Activated CD4-positive, alpha-beta T cell treated with anti-CD3 and anti-CD28 coated beads for 36 hours (primary cell): ENCODE results near the gene COL23A1. TPM values are rescaled to one million over a fixed set of nuclear protein-coding genes. Genes with fewer than 3 reads are reported as not detected.

Experiments
- ATAC-seq: fragments of 200-7000 bp; cut with Tn5 transposase; one replicate; pipeline ENCODE4 v1.10.0; 2021; ENCODE audit warnings: mild to moderate bottlenecking, moderate library complexity
- CTCF ChIA-PET: fragments of 350-600 bp; sonication (Branson Sonifier 250); formaldehyde crosslinking; loops from one replicate; lab custom pipeline; 2021; ENCODE audit warnings: antibody characterized with exemption; lab: Charles Lee
- POLR2A ChIA-PET: fragments of 350-600 bp; sonication (Branson Sonifier 250); formaldehyde crosslinking; loops from one replicate; lab custom pipeline; 2021; ENCODE audit warnings: antibody characterized with exemption, inconsistent platforms; lab: Charles Lee
- DNase-seq: peaks from one replicate; pipeline ENCODE4 v3.0.0-alpha.2; 2020
- H3K27ac Mint-ChIP-seq: one replicate; pipeline ENCODE4 v1.8.0; 2021; ENCODE audit warnings: mixed read lengths
- H3K27me3 Mint-ChIP-seq: one replicate; pipeline ENCODE4 v1.8.0; 2021; ENCODE audit warnings: mixed read lengths
- H3K36me3 Mint-ChIP-seq: one replicate; pipeline ENCODE4 v1.8.0; 2021; ENCODE audit warnings: low read depth, mixed read lengths
- H3K4me1 Mint-ChIP-seq: one replicate; pipeline ENCODE4 v1.8.0; 2021; ENCODE audit warnings: mixed read lengths
- H3K4me3 Mint-ChIP-seq: one replicate; pipeline ENCODE4 v1.8.0; 2021; ENCODE audit warnings: mild to moderate bottlenecking, moderate library complexity, mixed read lengths
- H3K9me3 Mint-ChIP-seq: one replicate; pipeline ENCODE4 v1.8.0; 2021; ENCODE audit warnings: low read depth, mixed read lengths
- intact Hi-C, 2 experiments: fragments of 100-400 bp; cut with DNase I in 1 of 2; cut with micrococcal nuclease in 1 of 2; formaldehyde crosslinking; loops; one replicate each; pipeline versions ENCODE4 v1.14.2 to v1.15.1; 2022 to 2024; cut with DNase I, micrococcal nuclease
- total RNA-seq, 2 experiments: library from RNA; stranded (reverse); gene quantifications; one replicate each; pipeline ENCODE4 v1.2.3, GENCODE V29; 2021

Gene COL23A1
- total RNA-seq, 2 experiments from 2014 or later: not detected

DNA sequence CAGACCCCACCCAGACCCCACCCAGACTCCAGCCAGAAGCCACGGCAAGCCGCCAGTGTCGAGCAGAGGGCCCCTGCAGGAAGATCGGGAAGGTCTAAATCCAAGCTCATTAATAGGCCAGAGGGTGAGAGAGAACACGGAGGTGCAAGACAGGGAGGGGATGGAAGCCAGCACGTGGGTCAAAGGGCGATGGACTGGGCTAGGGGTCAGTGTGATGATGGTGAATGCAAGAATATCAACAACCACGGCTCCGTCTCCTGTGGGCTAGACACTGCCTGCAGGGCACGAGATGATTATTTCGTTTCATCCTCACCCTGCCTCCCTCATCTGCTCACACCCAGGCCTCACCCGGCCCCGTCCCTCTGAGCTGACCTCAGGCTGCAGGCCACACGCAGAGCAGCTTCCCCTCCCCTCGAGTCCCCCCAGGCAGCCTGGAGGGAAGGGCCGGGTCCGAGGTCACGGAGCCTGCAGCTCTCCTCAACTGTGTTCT is 122.0 kb downstream of the COL23A1 start:
- ChIA-PET CTCF (interaction anchor here (0.7 kb wide), 1 partner anchor 263 kb away, joined by 3 read pairs; no protein-coding TSS in a partner anchor), POLR2A (no interaction called here)
- no peak for DNase-seq

DNA sequence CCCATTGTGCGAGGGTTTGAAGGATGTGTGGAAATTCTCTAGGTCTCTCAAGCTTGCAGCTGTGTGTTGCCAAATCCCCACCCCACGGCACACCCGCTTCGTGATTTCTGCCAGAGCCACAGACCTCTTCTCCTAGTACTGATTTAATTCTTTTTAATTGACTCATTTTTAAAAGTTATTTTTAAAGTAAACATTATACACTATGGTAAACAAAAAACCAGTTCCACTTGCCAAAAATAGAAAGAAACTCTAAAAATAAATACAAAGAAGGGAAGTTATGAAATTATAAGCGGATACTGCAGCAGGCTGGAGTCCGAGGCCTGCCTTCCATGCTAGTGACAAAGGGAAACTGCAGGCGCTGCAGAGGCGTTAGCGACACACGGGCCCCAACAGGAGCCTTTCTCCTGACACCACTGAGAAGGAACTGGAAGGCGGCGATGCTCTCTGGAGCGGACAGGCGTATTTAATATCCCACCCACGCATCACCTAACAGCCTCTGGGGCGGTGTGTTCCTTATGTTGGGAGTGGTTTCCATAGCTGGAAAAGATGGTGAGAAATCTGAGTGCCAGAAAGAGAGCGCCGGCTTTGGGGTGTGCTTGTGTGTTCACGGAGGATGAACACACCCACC is 122.5 kb downstream of the COL23A1 start:
- no peaks in the 10 kb centered on the region for H3K36me3 Mint-ChIP-seq
- no peaks in the 10 kb centered on the region for H3K9me3 Mint-ChIP-seq
- no peaks in the 10 kb centered on the region for H3K4me1 Mint-ChIP-seq
- DNase-seq (no peak), ATAC-seq (no peak)
- no peak overlapping the region for H3K27ac Mint-ChIP-seq
- H3K4me3 Mint-ChIP-seq: no peak overlapping the region
- ChIA-PET CTCF (no interaction called here), POLR2A (no interaction called here)
- intact Hi-C loops: no loop called here
- H3K27me3 Mint-ChIP-seq: peaks cover 2% of the 10 kb centered on the region

More for the DNA sequence above, 122.0 kb downstream of the COL23A1 start:
- no peaks in the 10 kb centered on the region for H3K36me3 Mint-ChIP-seq
- H3K27ac Mint-ChIP-seq: no peak overlapping the region
- ATAC-seq: no peak
- peaks cover 2% of the 10 kb centered on the region for H3K27me3 Mint-ChIP-seq
- intact Hi-C loops: no loop called here
- no peaks in the 10 kb centered on the region for H3K9me3 Mint-ChIP-seq
- H3K4me1 Mint-ChIP-seq: no peaks in the 10 kb centered on the region
- H3K4me3 Mint-ChIP-seq: no peak overlapping the region

DNA sequence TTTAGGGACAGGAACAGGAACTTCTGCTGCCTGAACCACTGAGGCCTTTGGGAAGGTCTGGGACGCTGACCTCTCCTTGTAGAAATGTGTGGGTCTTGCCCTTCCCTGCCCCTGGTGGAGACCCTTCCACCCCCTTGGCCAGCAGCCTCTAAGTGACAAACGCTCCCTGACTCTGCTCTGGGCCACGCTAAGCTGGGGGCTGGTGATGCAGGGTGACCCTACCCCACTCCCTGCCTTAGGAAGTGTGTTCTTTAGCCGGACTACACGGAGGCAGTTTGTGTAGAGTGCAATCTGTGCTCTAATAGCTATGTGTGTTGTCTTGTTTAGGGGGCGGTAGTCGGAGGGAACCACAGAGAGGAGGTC is 123.0 kb downstream of the COL23A1 start:
- H3K4me3 Mint-ChIP-seq: no peak overlapping the region
- ATAC-seq (no peak), DNase-seq (no peak)
- ChIA-PET CTCF (no interaction called here), POLR2A (no interaction called here)
- H3K9me3 Mint-ChIP-seq: no peaks in the 10 kb centered on the region
- no peaks in the 10 kb centered on the region for H3K36me3 Mint-ChIP-seq
- H3K27me3 Mint-ChIP-seq: peaks cover 2% of the 10 kb centered on the region
- no peak overlapping the region for H3K27ac Mint-ChIP-seq
- H3K4me1 Mint-ChIP-seq: no peaks in the 10 kb centered on the region
- intact Hi-C loops: no loop called here

DNA sequence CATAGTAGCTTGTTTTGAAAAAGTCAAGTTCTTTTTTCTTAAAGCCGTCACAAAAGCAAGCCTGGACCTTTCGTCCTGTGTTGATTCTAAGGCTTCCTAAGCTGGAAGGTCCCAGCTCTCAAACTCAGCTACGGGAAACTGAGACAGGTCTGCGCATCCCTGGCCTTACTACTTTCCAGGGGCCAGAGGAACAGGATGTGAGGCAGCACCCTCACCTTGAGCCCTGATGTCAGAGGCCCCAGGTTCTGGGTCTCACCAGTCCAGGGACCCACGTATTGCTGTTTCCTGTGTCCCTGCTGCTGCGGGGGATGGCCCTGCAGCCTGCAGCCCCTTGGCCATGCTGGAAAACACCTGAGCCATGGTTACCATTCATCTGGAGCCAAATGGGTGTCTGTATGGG is 123.9 kb downstream of the COL23A1 start:
- intact Hi-C loops: no loop called here
- ATAC-seq (no peak), DNase-seq (no peak)
- peaks cover 2% of the 10 kb centered on the region for H3K27me3 Mint-ChIP-seq
- H3K36me3 Mint-ChIP-seq: no peaks in the 10 kb centered on the region
- H3K4me3 Mint-ChIP-seq: no peak overlapping the region
- ChIA-PET POLR2A (no interaction called here), CTCF (no interaction called here)
- H3K27ac Mint-ChIP-seq: no peak overlapping the region
- H3K4me1 Mint-ChIP-seq: no peaks in the 10 kb centered on the region
- no peaks in the 10 kb centered on the region for H3K9me3 Mint-ChIP-seq

DNA sequence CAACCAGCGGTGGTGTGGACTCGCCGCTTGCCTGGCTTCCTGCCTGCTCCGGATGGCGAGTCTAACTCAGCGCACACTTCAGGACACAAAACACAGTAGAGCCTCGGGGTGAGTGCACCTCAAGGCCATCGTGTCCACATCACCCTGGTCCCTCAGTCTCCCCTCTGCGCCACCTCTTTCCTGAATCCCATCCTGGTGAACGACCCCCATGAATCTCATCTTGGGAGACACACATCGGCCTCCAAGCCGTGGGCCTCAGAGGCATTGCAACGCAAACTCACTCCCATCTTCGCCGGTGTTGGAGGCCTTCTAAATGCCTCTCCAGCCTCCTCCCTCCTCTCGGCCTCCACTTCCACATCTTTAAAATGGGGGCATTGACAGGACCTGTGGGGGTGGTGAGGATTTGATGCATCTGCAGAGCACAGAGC is 124.3 kb downstream of the COL23A1 start:
- Mint-ChIP-seq H3K4me3 (no peak overlapping the region), H3K9me3 (no peaks in the 10 kb centered on the region), H3K4me1 (no peaks in the 10 kb centered on the region), H3K36me3 (no peaks in the 10 kb centered on the region), H3K27ac (no peak overlapping the region), H3K27me3 (peaks cover 2% of the 10 kb centered on the region)
- CTCF ChIA-PET: no interaction called here
- DNase-seq (no peak), ATAC-seq (no peak)
- POLR2A ChIA-PET: no interaction called here
- intact Hi-C loops: no loop called here

DNA sequence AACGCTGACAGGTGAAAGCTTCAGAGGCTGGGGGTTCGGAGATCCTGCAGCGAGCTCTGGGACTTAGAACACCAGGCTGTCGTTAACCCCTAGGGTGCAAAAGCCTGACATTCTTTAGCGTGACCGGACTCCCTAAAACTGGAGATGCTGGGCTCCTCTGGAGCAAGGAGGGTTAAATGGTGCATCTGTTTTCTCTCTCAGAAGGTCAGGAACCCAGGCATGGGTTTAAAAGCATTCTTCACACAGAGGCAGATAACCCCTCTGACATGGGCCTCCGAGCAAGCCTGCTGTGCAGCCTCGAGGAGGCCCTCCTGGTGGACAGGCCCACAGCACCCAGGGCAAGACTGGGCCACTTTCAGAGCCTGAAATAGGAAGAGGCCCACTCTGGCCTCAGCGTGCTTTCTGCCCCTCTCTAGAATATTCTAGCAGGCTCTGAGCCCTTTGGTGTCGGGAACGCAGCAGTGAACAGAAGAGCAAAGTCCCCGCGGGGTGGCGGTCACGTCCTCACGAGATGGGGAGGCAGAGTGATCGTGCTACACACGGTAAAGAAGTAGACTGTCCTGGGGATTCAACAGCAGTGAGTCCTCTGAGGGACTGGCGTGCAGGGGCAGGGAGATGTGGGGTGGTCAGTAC is 124.8 kb downstream of the COL23A1 start:
- intact Hi-C loops: no loop called here
- CTCF ChIA-PET: interaction anchor here (0.6 kb wide), 1 partner anchor 115 kb away, joined by 3 read pairs; no protein-coding TSS in a partner anchor

DNA sequence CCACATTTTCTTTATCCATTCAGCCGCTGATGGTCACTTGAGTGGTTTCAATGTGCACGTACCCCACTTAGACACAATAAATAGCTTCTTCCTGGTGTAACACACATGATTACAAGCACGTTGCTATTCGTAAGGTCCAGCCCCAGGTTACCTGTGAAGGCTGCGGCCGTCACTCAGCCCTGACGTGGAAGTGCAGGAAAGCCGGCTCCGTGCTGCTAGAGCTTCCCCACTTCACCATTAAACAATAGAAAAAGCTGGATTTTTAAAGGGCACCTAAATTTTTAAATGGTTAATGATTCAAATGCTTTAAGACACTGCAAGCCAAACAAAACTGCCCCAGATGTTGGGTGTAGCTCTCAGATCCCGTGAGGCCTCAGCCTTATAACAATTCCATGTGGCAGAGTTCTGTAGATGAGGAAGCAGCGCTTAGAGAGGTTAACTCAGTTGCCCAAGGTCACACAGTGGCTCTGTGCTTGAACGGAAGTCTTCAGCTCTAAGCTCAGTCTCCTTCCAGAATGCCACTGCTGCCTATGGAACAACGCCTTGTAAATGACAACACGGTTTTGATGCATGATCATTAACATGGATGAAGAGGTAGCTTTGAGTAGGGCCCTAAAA is 125.7 kb downstream of the COL23A1 start:
- Mint-ChIP-seq H3K9me3 (no peaks in the 10 kb centered on the region), H3K36me3 (no peaks in the 10 kb centered on the region), H3K27ac (no peak overlapping the region), H3K27me3 (peaks cover 2% of the 10 kb centered on the region), H3K4me3 (no peak overlapping the region), H3K4me1 (no peaks in the 10 kb centered on the region)
- CTCF ChIA-PET: interaction anchor here (0.6 to 1.0 kb wide), 2 partner anchors 9 to 115 kb away, joined by 3 read pairs; no protein-coding TSS in a partner anchor
- intact Hi-C loops: no loop called here
- DNase-seq: no peak
- POLR2A ChIA-PET: no interaction called here
- ATAC-seq: no peak

More for the DNA sequence above, 124.8 kb downstream of the COL23A1 start:
- Mint-ChIP-seq H3K4me1 (no peaks in the 10 kb centered on the region), H3K27ac (no peak overlapping the region), H3K27me3 (peaks cover 2% of the 10 kb centered on the region), H3K36me3 (no peaks in the 10 kb centered on the region), H3K4me3 (no peak overlapping the region), H3K9me3 (no peaks in the 10 kb centered on the region)
- POLR2A ChIA-PET: no interaction called here
- no peak for ATAC-seq
- no peak for DNase-seq

DNA sequence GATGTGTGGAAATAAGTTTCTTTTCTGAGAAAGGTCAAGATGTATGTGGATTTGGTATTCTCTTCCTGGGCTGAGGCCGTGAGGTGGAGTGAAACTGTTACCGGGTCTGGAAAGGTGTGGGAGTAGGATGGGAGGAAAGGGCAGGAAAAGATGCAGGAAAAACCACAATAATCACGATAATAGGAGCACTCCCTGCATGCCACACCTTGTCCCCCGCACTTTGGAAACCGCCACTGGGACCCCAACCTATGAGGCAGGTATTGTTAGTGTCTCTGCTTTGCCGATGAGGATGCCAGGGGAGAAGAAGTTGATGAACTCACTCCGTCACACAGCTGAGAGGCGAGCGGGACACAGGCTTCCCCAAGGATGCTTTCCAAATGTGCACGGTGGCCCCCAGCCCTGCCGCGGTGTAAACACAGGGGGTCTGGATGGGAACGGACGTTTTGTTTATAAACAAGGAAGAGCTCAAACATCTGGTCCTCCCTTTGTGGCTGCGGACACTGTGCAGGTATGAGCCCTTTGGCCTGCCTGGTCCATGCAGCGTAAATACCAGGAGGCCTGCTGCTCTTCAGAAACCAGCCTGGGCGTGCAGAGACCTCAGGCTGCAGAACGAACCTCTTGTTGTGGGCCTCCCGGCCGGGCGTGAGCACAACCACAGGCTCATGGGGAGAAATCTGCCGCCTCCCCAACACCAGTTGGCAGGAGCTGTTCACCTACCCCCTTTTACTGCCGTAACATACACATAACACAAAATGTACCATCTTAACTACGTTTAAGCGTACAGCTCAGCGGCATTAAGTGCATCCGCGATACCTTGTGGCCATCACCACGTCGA is 126.7 kb downstream of the COL23A1 start:
- Mint-ChIP-seq H3K9me3 (no peaks in the 10 kb centered on the region), H3K36me3 (no peaks in the 10 kb centered on the region), H3K27ac (no peak overlapping the region), H3K4me1 (no peaks in the 10 kb centered on the region), H3K4me3 (no peak overlapping the region), H3K27me3 (no peaks in the 10 kb centered on the region)
- intact Hi-C loops: no loop called here
- ChIA-PET POLR2A (no interaction called here), CTCF (interaction anchor here (0.6 to 1.0 kb wide), 2 partner anchors 8 to 311 kb away, joined by 3 read pairs; no protein-coding TSS in a partner anchor)
- DNase-seq (no peak), ATAC-seq (no peak)

DNA sequence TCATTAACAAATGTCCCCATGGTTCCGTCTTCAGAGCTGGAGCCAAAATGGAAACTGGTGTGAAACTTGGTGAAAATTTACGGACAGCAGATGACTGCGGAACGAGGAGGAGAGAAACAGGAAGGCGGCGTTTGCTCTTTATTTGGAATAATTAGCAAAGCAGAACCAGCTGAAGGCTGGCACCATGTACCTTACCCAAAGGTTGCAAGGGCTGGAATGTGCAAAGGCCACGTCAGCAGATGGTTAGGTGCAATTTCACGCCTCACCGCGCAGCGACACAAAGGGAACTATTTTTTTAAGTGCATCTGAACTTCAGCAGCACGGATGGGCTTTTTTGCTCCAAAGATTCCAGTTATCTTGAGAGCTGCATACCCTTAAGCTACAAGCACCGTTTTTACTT is 127.4 kb downstream of the COL23A1 start:
- intact Hi-C loops: no loop called here
- no peaks in the 10 kb centered on the region for H3K4me1 Mint-ChIP-seq
- POLR2A ChIA-PET: no interaction called here

DNA sequence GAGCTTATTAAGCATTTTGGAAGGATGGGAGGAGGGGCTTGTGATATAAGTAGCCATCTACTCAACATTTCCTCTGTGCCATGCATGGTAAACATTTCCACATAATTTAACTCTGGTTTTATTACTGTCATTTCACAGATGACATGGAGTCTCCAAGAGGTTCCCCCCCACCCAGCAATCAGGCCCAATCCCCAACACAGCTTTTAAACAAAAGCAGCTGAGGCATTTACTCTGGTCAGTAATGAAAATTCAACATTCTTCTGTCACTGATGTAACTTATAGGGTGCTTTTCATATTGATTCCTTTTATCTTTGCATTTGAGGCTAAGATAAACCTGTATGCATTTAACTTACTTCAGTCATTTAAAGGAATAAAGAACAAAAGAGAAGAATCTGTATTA is 128.1 kb downstream of the COL23A1 start:
- Mint-ChIP-seq H3K4me3 (no peak overlapping the region), H3K9me3 (no peaks in the 10 kb centered on the region), H3K27ac (no peak overlapping the region), H3K36me3 (no peaks in the 10 kb centered on the region), H3K4me1 (no peaks in the 10 kb centered on the region), H3K27me3 (no peaks in the 10 kb centered on the region)
- intact Hi-C loops: no loop called here
- ATAC-seq (no peak), DNase-seq (no peak)
- CTCF ChIA-PET: interaction anchor here (1.4 to 2.5 kb wide), 2 partner anchors 9 kb away, joined by 3 to 20 read pairs; no protein-coding TSS in a partner anchor
- POLR2A ChIA-PET: no interaction called here

More for the DNA sequence above, 127.4 kb downstream of the COL23A1 start:
- Mint-ChIP-seq H3K4me3 (no peak overlapping the region), H3K27ac (no peak overlapping the region), H3K27me3 (no peaks in the 10 kb centered on the region), H3K9me3 (no peaks in the 10 kb centered on the region), H3K36me3 (no peaks in the 10 kb centered on the region)
- ATAC-seq (no peak), DNase-seq (no peak)
- CTCF ChIA-PET: interaction anchor here (1.4 to 2.5 kb wide), 2 partner anchors 9 to 10 kb away, joined by 3 to 20 read pairs; no protein-coding TSS in a partner anchor
